ENCODE data around the gene C2orf15.
"Not testable (repeated sequence)": the region's sequence is repeated elsewhere in the genome, so short reads cannot be mapped to it uniquely, and the experiment has no call there.

The C2orf15 gene

DNA sequence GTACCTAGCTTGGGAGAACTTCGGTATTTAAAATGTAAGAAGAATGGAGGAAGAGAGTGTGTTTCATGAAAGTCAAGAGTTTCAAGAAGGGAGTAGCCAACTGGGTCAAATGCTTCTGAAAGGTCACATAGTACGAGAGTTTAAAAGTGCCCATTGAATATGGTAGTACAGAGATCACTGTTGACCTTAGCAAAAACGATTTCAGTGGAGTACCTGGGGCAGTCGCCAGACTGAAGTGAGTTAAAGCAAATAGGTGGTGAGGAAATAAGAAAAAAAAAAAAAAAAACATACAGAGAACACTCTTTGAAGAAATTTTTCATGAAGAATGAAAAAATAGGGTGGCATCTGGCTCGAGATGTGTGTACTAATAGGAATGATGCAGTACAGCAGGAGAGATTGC, 24.7 kb downstream of the C2orf15 start:
- DNase-seq (ENCODE audit: low read depth): no peak

DNA sequence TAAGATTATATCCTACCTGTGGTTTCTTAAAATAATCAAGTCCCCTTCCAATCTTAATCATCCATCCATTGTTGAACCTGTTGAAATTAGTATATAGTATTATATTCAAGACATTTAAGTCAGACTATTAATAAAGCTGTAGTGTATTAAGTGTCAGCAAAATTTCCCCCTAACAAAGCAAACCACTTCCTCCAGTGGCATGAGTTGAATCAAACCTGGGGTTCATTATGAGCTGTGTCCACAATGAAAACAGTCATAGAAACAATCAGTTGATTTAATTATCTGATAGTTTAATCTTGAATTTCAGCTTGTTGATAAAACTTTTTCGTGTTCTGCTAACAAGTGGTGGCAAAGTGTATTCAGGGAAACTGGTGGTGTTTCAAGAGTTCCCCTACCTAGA, 28.0 kb downstream of the C2orf15 start:
- DNase-seq (ENCODE audit: low read depth): no peak

DNA sequence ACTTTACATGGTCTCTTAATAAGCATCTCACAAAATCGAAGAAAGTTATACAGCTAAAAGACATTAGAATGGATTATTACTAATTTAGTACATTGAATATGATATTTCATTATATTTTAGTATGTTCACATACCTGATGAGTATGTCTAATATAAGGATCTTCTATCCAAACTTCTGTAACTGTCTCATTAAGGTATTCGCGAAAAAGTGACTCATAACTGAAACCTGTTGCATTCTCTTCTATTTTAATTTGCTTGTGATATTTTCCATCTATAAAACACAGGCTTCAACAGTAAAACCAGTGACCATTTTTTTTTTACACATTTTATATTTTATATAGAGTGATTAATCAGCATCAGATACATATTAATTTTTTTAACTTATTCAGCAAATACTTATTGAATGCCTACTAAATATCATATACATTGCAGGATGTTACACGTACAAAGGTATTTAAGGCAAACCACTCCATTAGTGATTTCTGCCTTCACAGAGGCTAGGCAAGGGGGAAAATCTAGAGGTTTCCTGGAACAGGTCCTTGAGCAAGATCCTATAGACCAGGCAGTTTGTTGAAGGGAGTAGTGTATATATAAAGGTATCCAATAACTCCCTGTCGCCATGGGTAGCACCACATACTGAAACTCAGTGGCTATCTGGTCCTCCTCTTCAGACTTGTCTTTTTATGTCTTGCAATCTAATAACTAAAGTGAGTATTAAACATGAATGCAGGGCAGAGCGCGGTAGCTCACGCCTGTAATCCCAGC, 30.1 kb downstream of the C2orf15 start:
- no peak for DNase-seq (ENCODE audit: low read depth)

DNA sequence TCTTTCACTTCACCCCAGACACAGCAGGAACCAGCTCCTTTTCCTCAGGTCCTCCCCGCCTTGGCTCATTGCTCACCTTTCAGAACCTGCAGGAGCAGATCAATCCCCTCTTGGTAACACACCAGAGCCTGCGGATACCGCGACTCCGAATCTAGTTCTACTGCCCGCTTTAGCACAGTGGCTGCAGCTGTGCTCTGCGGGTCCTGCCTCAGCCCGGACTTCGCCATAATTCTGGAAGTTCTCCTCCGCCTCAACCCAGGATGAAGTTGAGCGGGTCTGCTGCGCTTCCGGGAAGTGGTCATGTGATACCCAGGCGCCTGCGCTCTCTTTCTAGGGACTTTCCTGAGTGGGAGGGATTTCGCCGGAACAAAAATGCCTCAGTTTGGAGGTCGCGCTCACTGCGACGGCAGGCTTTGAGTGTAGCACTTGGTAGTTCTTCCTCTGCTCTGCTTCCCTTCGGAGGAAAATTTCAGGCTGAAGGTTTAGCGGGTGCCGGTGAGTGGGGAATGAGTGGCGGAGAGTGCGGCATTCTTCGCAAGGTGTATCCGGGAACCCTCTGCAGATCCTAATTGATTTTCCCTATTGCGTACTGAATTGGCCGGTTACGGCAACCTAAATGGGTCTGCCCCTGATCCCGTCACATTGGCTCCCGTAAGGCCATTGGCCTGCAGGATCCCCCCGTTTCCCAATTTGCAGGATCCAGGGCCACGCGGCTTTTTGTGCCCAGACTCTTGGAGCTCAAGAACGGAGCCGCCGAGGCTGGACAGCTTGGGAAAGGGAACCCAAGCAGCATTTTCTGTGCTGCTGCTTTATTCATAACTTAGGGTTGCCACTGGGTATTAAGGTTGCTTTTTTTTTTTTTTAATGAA, 39.5 kb downstream of the C2orf15 start, which contains the start of the genes MITD1 and MRPL30:
Gene MITD1, minus strand, starts transcription at position 304 of the 869 bp plus-strand sequence. Its CDS starts 77 bp downstream, at position 227.
Gene MRPL30, plus strand, starts transcription at position 430 of the 869 bp plus-strand sequence. CDS start 5,020 bp downstream, outside the sequence.
- DNase-seq (ENCODE audit: low read depth): peak; percentile 96

DNA sequence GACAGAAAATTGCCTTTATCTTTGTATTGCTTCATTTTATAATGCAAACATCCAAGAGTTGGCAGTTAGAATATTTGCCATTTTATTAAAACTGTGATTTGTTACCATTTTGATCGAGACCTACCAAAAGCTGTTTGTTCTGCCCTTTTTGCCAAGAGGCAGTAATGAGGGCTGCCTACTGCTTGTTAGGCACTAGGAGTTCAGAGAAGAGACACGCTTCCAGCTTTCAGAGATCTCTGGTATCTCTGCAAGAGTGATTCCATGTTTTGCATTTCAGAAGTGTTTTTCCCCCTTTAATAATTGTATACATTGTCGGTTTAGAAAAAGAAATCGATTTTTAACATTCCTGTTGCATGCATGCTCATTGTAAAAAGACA, 40.1 kb downstream of the C2orf15 start:
- peak; percentile 13 for DNase-seq (ENCODE audit: low read depth)

DNA sequence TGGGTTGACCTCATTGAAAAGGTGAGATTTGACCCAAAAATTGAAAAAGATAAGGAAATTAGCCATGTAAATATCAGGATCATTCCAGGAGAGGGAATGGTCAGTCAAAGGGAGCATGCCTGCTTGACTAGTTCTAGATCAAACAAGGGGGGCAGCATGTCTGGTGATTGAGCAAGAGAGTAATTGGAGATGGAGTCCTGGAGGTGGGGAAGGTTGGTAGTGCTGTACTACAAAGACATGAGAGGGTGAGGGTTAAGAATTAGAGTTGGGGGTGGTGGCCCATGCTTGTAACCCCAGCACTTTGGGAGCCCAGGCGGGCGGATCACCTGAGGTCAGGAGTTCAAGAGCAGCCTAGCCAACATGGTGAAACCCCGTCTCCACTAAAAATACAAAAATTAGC, 41.5 kb downstream of the C2orf15 start:
- DNase-seq (ENCODE audit: low read depth): no peak

DNA sequence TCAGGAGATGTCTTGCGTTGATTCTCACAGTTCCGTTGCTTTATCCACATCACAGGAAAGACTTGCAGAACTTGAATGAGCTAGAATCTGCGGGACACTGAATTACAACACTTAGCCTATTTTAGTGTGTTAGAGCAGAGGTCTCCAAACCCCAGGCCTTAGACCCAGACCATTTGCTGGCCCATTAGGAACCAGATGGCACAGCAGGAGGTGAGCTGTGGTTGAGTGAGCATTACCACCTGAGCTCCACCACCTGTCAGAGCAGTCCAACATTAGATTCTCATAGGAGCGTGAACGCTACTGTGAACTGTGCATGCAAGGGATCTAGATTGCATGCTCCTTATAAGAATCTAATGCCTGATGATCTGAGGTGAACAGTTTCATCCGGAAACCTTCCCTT, 43.3 kb downstream of the C2orf15 start:
- no peak for DNase-seq (ENCODE audit: low read depth)

DNA sequence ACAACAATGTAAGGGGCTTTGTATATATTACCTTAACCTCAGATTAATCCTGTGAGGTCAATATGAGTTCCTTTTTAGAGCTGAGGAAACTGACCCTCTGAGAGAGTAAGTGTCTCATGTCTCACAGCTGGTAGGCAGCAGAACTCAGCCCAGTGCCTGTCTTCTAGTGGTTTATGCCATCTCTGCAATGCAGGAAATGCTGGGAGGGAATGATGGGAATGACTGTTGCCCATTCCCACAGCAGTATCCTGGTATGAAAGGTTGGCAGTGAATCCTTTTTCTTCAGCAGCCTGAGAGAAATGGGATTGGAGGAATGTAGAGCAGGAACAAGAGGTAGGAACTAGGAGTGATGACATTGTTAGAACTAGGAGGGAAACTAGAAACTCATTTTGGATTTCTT, 45.5 kb downstream of the C2orf15 start:
- DNase-seq (ENCODE audit: low read depth): peak; percentile 27

DNA sequence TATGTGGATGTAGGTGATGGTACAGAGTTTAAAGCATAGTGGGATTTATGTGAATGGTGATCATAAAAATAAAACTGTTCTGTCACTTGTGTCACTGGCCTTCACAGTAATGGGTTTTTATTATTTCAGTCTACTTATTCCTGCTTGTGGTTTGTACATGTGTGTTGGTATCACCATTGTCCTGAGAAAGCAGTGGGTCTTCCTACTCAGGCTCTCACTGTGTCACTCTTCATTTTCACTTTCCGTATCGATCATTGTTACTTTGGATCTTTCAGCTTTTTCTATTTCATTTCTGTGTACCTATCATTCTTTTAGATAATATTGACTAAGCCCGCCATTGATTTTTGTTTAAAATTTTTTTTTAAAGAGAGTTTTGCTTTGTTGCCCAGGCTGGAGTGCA, 46.9 kb downstream of the C2orf15 start:
- DNase-seq (ENCODE audit: low read depth): no peak

DNA sequence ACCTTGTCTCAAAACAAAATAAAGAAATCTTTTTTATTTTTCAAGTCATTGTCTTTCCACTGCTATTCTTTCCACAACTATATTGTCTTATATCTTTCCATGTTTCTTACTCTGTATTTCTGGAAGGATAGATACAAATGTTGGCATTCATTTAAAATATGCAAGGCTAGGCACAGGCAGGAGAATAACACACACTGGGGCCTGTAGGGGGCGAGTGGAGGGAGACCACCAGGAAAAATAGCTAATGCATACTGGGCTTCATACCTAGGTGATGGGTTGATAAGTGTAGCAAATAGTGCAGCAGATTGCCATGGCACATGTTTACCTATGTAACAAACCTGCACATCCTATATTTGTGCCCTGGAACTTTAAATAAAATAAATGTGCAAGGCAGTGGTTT, 49.0 kb downstream of the C2orf15 start:
- DNase-seq (ENCODE audit: low read depth): no peak

DNA sequence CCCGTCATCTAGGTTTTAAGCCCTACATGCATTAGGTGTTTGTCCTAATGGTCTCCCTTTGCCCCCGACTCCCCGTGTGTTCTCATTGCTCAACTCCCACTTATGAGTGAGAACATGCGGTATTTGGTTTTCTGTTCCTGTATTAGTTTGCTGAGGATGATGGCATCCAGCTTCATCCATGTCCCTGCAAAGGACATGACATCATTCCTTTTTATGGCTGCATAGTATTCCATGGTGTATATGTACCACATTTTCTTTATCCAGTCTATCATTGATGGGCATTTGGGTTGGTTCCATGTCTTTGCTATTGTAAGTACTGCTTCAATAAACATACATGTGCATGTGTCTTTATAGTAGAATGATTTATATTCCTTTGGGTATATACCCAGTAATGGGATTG, 50.9 kb downstream of the C2orf15 start:
- not testable (repeated sequence) for DNase-seq (ENCODE audit: low read depth)

DNA sequence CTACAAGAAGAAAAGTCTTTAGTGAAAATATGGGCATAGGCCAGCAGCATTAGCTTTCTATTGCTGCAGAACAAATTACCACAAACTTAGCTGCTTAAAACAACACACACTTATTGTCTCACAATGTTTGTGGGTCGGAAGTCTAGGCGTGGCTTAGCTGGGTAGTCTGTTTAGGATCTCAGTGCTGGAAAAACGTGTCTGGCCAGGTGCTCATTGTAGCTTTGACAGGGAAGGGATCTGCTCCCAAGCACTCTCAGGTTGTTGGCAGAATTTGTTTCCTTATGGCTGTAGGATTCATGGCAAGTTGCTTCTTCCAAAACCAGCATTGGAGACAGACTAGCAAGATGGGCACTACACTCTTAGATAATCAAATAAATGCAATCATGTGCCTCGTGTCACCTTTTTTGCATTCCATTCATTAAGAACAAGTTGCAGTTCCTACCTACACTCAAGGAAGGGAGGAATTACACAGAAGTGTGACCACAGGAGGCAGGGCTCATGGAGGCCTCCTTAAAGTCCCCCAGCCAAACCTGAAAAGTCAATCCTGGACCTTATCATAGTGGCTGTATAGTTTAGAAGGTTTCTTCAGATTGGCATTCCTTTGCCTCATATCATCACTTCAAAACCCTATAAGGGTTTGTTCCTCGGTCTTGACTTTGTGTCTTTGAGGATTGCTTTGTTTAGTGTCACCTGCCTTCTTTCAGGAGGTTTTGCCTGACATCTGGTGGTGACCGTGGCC, 56.8 kb downstream of the C2orf15 start:
- DNase-seq (ENCODE audit: low read depth): no peak

DNA sequence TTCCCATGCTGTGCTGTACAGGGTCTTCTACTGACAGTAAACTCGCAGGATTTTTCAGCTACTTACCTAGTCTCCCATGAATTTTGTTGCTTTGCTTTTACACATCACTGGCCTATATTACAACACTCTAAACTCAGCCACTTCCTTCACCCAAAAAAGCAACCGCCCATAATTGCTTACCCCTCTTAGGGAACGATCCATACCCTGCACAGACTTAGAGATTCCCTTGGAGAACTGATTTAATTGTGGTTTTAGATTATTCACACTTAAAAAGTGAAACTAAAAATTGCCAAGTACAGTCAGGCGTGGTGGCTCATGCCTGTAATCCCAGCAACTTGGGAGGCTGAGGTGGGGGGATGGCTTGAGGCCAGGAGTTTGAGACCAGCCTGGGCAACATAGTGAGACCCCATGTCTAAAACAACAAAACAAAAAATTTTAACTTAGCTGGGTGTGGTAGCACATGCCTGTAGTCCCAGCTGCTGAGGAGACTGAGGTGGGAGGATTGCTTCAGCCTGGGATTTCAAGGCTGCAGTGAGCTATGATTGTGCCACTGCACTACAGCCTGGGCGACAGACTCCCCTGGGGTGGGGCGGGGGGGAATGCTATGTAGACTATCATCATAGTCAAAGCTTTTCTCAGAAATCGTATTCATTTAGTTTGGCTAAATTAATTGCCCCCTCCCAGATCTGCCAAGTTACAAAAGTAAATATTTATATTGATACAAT, 58.7 kb downstream of the C2orf15 start:
- no peak for DNase-seq (ENCODE audit: low read depth)

All from EH (cell line).